ENCODE measurements around the gene KIRREL3.

GRCh38 chr11:127027000-127027399, 26.4 kb upstream of the KIRREL3 start:
- TF ChIP-seq CTCF (IDR thresholded peaks at IDR 0.05; ENCODE audit: insufficient read depth, low read length, poor library complexity, severe bottlenecking) (no peak), EZH2phosphoT487 (conservative IDR thresholded peaks at IDR 0.05; ENCODE audit: low read length) (no peak)

All from SU-DHL-6 (cell line).